Measurements from ENCODE around the gene CADPS.

Gene CADPS

GRCh38 chr3:62805580-62806277 is 69.5 kb downstream of the CADPS start:
- DNase-seq = no peak

GRCh38 chr3:62805106-62805505 is 70.1 kb downstream of the CADPS start:
- no peak for DNase-seq

GRCh38 chr3:62803276-62803675 is 71.9 kb downstream of the CADPS start:
- DNase-seq = no peak

GRCh38 chr3:62798000-62798399 is 77.2 kb downstream of the CADPS start:
- no peak for DNase-seq

GRCh38 chr3:62797132-62797531 is 78.1 kb downstream of the CADPS start:
- no peak for DNase-seq

- no peak for DNase-seq
Observed at GRCh38 chr3:62795978-62796657, 79.1 kb downstream of the CADPS start.

- no peak for DNase-seq
Observed at GRCh38 chr3:62793946-62794345, 81.3 kb downstream of the CADPS start.

GRCh38 chr3:62785384-62785783 is 89.8 kb downstream of the CADPS start:
- DNase-seq = no peak

GRCh38 chr3:62781121-62781520 is 94.1 kb downstream of the CADPS start:
- no peak for DNase-seq

GRCh38 chr3:62777674-62778073 is 97.5 kb downstream of the CADPS start:
- DNase-seq = no peak

GRCh38 chr3:62777130-62777529 is 98.1 kb downstream of the CADPS start:
- DNase-seq = no peak

- DNase-seq = no peak
Observed at GRCh38 chr3:62774221-62774620, 101.0 kb downstream of the CADPS start.

- no peak for DNase-seq
Observed at GRCh38 chr3:62771331-62772072, 103.7 kb downstream of the CADPS start.

GRCh38 chr3:62768896-62769295 is 106.3 kb downstream of the CADPS start:
- DNase-seq = no peak

GRCh38 chr3:62761711-62762110 is 113.5 kb downstream of the CADPS start:
- no peak for DNase-seq

- no peak for DNase-seq
Observed at GRCh38 chr3:62761311-62761710, 113.9 kb downstream of the CADPS start.

GRCh38 chr3:62758296-62759066 is 116.7 kb downstream of the CADPS start:
- no peak for DNase-seq

GRCh38 chr3:62757045-62757444 is 118.2 kb downstream of the CADPS start:
- DNase-seq = no peak

GRCh38 chr3:62755285-62755684 is 119.9 kb downstream of the CADPS start:
- no peak for DNase-seq

- no peak for DNase-seq
Observed at GRCh38 chr3:62749657-62750056, 125.6 kb downstream of the CADPS start.

GRCh38 chr3:62749130-62749529 is 126.1 kb downstream of the CADPS start:
- no peak for DNase-seq

- no peak for DNase-seq
Observed at GRCh38 chr3:62737449-62737848, 137.8 kb downstream of the CADPS start.

- DNase-seq = no peak
Observed at GRCh38 chr3:62735510-62735909, 139.7 kb downstream of the CADPS start.

All from activated CD4-positive, alpha-beta T cell treated with anti-CD3 and anti-CD28 coated beads, Interleukin-2, amount 50 U/mL, for 1 hour (primary cell).